ENCODE data around the gene NIN.
A peak's percentile ranks its signal among the peaks of the same experiment; 100 is the strongest.
"Not testable (repeated sequence)": the region's sequence is repeated elsewhere in the genome, so short reads cannot be mapped to it uniquely, and the experiment has no call there.

Gene NIN

GRCh38 chr14:50819303-50819702 is 11.7 kb downstream of the NIN start:
- DNase-seq: not testable (repeated sequence)

GRCh38 chr14:50816395-50817047 is 14.4 kb downstream of the NIN start:
- no peak for DNase-seq

- DNase-seq: not testable (repeated sequence)
These were observed 15.4 kb downstream of the NIN start for GRCh38 chr14:50815526-50815925.

DNA sequence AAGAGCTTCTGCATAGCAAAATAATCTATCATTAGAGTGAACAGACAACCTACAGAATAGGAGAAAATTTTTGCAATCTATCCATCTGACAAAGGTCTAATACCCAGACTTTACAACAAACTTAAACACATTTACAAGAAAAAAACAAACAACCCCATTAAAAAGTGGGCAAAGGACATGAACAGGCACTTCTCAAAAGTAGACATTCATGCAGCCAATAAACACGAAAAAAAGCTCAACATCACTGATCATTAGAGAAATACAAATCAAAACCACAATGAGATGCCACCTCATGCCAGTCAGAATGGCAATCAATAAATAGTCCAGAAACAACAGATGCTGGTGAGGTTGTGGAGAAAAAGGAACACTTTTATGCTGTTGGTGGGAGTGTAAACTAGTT is 15.9 kb downstream of the NIN start:
- DNase-seq: not testable (repeated sequence)

GRCh38 chr14:50814161-50814560 is 16.8 kb downstream of the NIN start:
- DNase-seq: no peak

DNA sequence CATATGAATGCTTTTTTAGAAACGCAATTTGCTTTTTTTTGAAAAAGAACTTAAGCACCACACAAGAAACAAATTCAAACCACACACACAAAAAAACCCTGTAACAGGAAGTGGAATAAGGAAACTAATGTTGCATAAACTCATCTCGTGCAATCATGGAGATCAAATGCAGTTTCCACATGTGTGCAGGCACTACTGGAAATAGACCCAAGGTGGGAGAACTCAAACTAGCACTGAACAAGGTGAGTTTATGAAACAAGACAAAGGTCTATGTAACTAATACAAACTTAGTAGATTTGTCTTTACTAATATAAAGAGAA is 17.5 kb downstream of the NIN start:
- no peak for DNase-seq

DNA sequence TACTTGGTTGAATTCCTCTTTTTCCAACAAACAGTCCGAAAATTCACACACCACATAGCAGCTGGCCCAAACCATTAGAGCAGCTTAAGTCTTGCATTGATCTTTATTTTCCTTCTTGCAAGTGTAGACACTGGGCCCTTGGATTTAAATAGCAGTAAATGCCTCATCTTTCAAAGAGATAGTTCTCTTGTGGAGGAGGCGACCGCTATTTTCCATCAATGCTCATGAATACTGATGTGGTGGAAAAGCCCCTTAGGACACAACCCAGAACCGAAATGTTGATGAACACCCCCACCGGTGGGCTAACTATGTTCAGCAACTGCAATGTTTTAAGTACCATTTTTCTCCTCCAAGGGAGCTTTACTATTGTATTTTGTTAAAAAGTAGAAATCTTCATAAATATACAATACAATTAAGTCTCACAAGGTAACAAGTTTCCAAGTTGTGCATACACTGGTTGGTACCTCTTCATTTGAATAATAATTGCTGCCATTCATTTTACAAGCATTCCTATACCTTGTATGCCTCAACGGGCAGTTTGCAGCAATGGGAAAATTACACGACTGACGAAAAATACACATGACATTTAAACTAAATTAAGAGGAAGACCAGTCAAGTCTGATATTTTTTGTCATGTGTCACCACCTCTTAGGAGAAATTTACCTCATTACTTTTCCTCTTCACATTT is 18.0 kb downstream of the NIN start:
- DNase-seq: no peak

DNA sequence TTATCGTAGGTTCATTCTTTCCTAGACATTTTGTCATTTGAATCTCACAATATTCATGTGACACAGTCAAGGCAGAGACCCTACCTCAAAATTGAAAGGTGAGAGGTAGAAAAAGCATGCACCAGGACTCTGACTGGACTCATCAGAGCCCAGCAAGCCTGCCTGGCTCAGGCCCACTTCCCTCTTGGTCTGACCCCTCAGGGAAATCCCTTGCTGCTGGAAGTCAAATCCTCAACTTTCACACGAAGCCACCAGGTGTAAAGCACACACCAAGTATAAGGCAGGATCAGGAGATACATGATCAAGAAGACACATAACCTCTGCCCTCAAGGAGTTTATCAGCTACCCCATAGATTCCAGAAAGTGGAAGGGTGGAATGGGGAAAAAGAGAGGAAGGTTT is 18.8 kb downstream of the NIN start:
- no peak for DNase-seq

GRCh38 chr14:50808053-50808452 is 22.9 kb downstream of the NIN start:
- no peak for DNase-seq

GRCh38 chr14:50806241-50806933 is 24.6 kb downstream of the NIN start:
- DNase-seq: no peak

DNA sequence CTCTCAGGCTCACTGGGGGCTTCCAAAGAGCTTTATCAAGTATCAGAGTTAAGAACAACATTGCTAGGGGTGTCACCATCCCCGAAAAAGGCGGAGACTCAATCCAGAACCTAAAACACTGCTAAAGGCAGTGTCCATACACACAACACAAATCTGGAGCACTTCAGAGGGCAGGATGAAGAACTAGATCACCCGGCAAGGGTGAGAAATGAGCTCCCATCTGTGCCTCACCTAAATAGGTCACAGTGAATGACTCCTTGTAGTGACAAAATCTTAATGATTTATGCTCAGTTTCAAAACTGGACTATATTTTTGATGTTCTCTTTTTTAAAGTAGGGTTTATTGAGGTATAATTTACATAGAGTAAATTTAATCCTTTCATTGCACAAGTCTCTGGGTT is 25.6 kb downstream of the NIN start:
- DNase-seq: no peak

DNA sequence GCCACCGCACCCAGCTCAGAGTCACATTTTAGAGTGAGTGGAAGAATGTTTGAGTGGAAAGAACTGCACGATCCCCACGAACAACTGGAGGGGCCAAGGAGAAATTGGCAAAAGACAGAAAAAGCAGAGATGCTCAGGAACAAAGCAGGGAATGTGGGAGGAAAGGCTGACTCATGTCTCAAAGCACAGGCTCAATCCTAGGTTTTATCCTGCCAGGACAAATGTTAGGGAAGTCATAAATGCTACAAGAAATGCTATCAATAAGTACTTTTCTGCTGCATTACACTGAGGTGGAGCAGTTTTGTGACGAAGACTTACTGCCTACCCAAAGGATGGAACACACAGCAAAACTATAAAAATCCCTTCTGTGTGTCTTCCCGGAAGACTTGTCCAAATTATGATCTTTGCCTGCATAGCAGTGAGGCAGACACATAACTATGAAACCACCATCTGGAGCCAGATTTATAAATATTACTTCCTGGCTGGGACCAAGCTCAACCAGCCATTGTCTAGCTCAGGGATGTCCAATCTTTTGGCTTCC is 26.7 kb downstream of the NIN start:
- DNase-seq: no peak

DNA sequence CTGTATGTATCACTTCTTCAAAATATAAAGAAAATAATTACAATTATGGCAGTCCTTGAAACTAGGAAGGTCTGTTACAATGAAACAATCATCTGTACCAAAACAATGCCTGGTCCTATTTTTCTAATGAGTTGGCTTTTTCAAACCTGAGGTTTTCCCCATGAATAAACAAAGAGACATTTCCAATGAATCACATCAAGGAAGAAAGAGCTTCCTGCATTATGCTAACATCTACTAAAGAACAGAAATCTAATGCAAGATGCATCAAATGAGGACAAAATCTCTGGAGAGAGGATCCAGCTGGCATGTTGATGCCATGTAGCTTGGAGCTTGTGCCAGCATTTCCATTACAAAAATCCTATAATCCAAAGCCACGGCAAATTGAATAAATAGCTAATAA is 29.3 kb downstream of the NIN start:
- DNase-seq: no peak

- no peak for DNase-seq
These were observed 30.9 kb downstream of the NIN start for GRCh38 chr14:50800032-50800431.

GRCh38 chr14:50798048-50798421 is 32.9 kb downstream of the NIN start:
- DNase-seq: no peak

- DNase-seq: peak in 1 of 56 donors; percentile 26
These were observed 33.5 kb downstream of the NIN start for GRCh38 chr14:50797250-50798047.

GRCh38 chr14:50796390-50796789 is 34.6 kb downstream of the NIN start:
- no peak for DNase-seq

DNA sequence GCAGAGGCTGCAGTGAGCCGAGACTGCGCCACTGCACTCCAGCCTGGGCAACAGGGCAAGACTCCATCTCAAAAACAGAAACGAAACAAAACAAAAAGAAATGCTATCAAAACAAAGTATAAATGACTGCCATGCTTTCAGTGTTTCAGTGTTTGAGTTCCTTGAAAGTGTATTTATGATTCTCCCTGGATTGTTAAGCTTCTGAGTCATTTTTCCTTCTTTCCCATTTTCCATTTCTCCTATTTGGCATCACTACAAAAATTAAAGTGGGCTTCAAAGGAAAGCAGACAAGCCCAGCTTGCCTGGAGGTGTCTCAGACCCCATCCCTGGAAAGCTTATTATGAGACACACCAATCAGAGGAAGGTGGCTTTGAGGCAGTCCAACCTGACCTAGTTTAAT is 35.1 kb downstream of the NIN start:
- no peak for DNase-seq

- DNase-seq: no peak
These were observed 35.8 kb downstream of the NIN start for GRCh38 chr14:50795142-50795541.

DNA sequence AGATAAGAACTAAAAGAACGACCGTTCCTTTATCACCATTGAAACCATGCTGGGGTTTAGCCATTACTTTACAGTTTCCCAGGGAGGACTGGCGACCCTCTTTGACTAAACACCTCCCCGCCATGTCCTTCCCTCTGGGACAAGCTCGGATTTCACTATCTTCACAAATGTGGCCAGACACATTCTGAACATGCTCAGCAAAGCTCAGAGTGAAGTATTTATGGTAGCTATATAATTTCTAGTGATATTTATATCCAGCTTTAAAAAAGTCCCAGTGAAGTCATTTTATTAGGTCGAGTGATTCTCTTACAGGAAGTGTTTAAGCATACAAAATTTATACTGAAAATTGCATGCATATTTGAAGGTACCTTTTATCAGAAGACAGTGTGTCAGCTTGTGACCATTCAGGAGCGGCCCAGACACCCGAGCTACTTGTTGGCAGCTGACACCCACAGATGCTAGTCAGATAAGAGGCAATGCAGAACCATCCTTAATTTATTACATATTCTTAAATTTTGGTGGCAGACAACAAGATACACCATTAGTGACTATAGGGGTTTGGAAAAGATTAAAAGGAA is 36.8 kb downstream of the NIN start:
- DNase-seq: no peak

DNA sequence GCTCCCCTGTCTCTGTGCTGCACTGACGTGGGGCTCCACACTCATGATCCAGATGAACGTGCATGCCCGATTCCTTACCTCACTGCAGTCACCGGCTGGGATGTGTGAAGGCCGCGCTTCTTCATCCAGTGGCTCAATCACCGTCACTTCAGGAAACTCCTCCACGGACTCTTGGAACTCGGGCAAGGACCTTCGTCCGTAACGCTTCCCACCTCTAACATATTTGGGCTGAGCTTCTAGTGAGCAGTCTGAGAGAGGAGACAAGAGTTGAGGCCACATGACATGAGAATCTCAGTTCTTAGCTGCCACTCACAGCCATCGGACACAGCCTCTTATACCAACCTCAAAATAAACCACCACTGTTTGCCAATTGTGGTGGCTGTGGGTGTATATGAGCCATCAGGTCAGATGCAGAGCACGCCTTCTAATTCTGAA is 38.3 kb downstream of the NIN start:
- no peak for DNase-seq
